GM18519 (cell line): Measurements from ENCODE around the gene LIN28B.
"Not testable (repeated sequence)": the region's sequence is repeated elsewhere in the genome, so short reads cannot be mapped to it uniquely, and the experiment has no call there.

Source experiments
- ATAC-seq: cut with Tn5 transposase; IDR thresholded peaks from one replicate; pipeline ENCODE4 v1.9.1; 2021; ENCODE audit warnings: mild to moderate bottlenecking, moderate library complexity; ENCODE audit not compliant: unreplicated experiment, low FRiP score

The LIN28B gene

GRCh38 chr6:104955927-104956730 is 778 bp upstream of the LIN28B start:
- no peak for ATAC-seq

DNA sequence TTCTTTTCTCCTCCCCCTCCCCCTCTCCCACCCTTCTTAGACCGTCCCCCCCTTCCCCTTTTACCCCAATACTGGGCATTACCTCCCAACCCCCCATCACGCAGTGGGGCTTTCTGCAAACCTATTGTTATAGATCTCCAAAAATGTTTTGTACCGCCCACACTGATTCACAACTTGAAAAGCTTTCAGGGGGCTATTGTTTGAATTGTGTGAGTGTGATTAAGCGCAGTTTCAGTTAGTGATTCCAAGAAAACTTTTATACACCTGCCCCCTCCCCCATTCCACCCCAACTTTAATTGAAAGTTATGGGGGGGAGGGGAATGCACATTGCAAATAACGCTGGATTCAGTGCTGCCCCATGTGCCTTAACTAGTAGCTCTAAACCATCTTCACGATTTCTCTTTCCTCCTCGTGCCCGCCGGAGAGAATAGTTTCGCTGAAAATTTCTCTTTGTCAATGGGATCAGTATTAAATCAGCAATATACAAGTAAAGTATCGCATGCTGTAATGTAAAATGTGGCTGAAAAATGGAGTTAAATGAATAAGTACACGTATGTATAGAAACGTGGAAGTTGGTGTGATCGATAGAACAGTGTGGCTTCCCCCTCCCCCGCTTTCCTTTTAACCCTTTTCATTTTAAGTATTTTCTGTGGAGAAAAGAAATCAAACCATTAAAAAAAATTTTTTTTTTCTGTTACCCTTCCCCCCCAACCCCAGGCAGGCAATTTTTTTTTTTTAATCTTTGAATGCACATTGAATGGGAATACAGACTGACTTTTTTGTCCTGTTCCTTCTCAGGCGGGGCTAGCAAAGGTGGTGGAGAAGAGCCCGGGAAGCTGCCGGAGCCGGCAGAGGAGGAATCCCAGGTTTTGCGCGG is 632 bp downstream of the LIN28B start:
- ATAC-seq, result no peak

DNA sequence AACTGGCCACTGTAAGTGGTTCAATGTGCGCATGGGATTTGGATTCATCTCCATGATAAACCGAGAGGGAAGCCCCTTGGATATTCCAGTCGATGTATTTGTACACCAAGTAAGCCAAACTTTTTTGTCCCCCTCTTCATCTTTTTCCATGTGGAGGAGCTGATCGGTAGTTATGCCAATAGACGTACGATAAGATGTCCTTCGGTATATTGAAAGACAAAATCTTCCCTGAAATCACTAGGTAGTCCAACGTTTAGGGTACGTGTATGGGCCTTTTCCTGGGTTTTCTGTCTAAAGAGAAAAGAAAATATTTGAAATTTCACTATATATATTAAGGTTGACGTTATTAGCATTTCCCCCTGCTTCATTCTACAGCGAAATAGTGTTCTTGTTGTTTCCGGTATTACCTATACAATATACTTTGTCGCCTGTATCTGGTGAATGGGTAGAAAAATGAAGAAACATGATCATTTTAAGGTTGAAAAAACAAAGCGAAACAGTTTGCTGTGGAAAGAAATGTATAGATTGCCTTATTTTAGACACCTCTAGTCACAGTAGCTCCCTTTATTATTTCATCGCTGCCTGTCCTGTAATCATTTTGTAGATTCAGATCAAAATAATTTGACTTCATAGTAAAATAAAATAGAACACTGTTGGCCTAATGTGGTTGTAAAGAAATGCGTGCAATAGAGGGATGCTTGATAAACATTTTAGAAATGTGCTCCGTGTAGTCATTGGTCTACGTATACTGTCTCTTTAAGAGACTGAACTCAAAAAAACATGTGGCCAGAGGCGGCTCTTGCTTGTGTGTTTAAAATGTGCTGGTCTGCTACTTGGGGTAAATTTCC is 1.5 kb downstream of the LIN28B start:
- no peak for ATAC-seq

- ATAC-seq, result no peak
These were observed 2.3 kb downstream of the LIN28B start for GRCh38 chr6:104959026-104959858.

GRCh38 chr6:104969108-104969507 is 12.2 kb downstream of the LIN28B start:
- no peak for ATAC-seq

DNA sequence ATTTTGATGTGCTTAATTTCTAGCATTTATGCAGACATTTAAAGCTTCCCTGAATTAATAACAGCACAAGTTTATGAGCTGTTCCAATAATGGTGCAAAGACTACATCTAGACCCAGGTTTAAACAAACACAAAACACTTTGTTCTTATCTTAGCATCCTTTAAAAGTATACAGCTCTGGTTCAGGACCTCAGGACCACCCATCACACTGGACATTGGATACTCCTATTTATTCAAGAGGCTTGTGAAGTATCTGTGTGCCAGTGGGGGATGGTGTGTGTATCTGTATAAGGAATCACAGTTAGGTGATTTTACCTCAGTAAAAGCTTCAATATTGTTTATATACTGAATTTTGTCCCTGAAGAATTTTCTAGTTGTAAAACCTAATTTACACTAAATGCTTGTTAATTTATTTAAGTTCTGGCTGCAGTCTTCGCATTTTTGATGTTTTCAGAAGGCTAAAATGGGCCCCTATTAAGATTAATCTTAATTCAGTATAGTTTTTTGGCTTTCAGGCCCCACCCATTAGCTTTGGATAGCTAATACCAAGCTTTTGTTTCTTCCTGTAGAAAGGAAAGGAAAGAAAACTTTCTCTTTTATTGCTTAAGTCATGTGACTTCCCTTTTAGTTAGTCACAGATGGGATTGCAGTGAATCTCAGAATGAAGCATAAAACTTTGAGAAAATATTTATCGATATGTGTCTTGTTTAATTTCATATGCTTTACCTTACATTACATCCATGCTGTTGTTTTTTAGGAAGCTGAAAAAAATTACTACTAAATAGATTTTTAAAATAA is 13.1 kb downstream of the LIN28B start:
- ATAC-seq, result no peak

DNA sequence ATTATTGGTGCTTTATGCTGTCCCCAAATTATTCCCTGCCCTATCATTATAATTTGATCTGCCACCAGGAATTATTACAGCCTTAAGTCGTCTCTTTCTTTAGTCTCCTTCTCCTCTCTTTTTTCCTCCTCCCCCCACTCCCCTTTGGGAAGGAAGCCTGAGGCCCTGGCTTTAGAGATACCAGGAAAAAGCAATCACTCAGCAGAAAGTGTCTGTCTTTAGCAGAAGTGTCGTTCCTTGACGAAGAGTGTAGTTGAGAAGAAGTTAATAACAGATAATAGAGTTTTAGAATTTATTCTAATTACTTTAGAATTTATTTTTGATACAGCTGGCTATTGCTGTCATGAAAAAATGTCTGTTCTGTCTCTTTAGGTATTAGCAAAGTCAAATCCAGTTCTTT is 16.5 kb downstream of the LIN28B start:
- no peak for ATAC-seq

GRCh38 chr6:104983296-104983695 is 26.4 kb downstream of the LIN28B start:
- ATAC-seq, result no peak

DNA sequence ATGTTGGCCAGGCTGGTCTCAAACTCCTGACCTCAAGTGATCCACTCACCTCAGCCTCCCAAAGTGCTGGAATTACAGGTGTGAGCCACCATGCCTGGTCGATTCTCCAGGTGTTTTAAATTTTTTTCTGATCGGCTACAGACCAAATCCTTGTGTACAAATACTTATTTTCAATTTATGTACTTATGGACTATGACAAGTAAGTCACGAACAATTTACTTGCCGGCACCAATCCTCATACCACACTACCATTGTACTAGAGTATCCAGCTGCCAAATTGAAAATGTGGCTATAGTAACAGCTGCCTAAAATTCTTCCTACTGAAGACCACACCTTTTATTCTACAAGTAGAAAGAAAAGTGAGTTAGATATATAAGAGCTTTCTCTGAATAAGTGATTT is 26.9 kb downstream of the LIN28B start:
- ATAC-seq, result no peak

DNA sequence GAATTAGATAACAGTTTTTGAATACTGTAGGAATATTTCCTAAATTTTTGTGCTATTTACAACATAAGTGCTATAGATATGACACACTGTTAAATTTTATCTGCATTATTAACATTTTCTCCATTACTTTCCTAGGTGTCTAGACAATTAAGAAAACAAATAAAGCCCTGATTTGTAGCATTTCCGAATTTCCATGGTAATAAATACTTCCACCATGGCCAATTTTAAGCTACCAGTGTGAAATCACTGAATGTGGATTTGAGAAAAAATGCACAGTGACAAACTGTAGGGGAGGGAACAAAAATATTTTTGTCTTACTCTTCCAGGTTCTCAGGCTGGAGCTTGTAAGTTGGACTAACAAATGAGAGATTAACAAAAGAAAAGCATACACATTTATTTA is 27.9 kb downstream of the LIN28B start:
- ATAC-seq, result no peak

GRCh38 chr6:104985875-104986274 is 29.0 kb downstream of the LIN28B start:
- ATAC-seq, result not testable (repeated sequence)

GRCh38 chr6:104986625-104987024 is 29.7 kb downstream of the LIN28B start:
- no peak for ATAC-seq

DNA sequence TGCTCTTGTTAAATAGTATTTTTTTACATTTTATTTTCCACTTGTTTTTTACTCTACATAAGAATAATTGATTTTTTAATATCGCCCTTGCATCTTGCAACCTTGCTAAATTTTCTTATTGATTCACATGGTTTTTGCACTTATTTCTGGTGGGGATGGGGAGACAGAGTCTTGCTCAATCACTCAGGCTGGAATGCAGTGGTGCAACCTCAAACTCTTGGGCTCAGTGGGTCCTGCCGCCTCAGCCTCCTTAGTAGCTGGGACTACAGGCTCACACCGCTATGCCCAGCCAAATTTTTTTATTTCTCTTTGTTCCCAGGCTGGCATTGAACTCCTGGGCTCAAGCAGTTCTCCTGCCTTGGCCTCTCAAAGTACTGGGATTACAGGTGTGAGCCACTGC is 30.3 kb downstream of the LIN28B start:
- ATAC-seq, result no peak

- no peak for ATAC-seq
These were observed 33.2 kb downstream of the LIN28B start for GRCh38 chr6:104990085-104990484.

- ATAC-seq, result not testable (repeated sequence)
These were observed 34.2 kb downstream of the LIN28B start for GRCh38 chr6:104991062-104991461.

DNA sequence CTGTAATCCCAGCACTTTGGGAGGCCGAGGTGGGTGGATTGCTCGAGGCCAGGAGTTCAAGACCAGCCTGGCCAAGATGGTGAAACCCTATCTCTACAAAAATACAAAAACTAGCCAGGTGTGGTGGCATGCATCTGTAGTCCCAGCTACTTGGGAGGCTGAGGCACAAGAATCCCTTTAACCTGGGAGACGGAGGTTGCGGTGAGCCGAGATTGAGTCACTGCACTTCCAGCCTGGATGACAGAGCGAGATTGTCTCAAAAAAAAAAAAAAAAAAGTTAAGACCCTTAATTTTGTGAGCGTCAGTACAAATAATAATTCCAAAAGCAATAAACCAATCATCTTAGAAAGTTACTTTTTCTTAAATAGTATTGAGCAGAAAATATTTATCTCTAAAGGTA is 36.7 kb downstream of the LIN28B start:
- ATAC-seq, result not testable (repeated sequence)

- no peak for ATAC-seq
These were observed 39.2 kb downstream of the LIN28B start for GRCh38 chr6:104995989-104996617.

- no peak for ATAC-seq
These were observed 44.2 kb downstream of the LIN28B start for GRCh38 chr6:105001063-105001462.

GRCh38 chr6:105001906-105002305 is 45.0 kb downstream of the LIN28B start:
- no peak for ATAC-seq
